ENCODE results near the gene AFF3.

- TF ChIP-seq POLR2A (IDR thresholded peaks at IDR 0.05) (no peak), CTCF (IDR thresholded peaks at IDR 0.05) (no peak)
Observed at GRCh38 chr2:100185516-100185915, 43.1 kb upstream of the AFF3 start.

All from uterus (tissue), 2 donors.